HepG2 (cell line): Measurements from ENCODE around the gene MGMT. TPM values are rescaled to one million over a fixed set of nuclear protein-coding genes. Genes with fewer than 3 reads are reported as not detected.

Source experiments
- ARID2 ChIP-seq: sonication (generic); formaldehyde crosslinking; IDR thresholded peaks from 2 replicates; pipeline ENCODE4 v1.8.1; 2022; ENCODE audit warnings: mild to moderate bottlenecking, missing genetic modification reagents, borderline replicate concordance
- ARNT2 ChIP-seq: sonication (generic); formaldehyde crosslinking; IDR thresholded peaks from 2 replicates; pipeline ENCODE4 v1.8.0; 2022; ENCODE audit warnings: mild to moderate bottlenecking, low read depth, missing genetic modification reagents, moderate library complexity
- ATF7 ChIP-seq, 2 experiments: fragments of 450-650 bp in 1 of 2; sonication (generic) in 1 of 2; formaldehyde crosslinking in 1 of 2; IDR thresholded peaks; 2 replicates each; pipeline versions ENCODE4 v1.4.0 to v1.6.1; 2016 to 2020; ENCODE audit warnings: antibody characterized with exemption in 1 of 2, mild to moderate bottlenecking in 1 of 2, missing genetic modification reagents in 1 of 2
- CBX1 ChIP-seq: IDR thresholded peaks from one replicate; pipeline ENCODE4 v1.6.1; 2016; ENCODE audit warnings: antibody characterized with exemption, low read depth
- GTF3A ChIP-seq: sonication (generic); formaldehyde crosslinking; conservative IDR thresholded peaks from 2 replicates; pipeline ENCODE4 v1.4.0; 2020; ENCODE audit warnings: mild to moderate bottlenecking, missing genetic modification reagents
- HNRNPL ChIP-seq: fragments of 200-400 bp; formaldehyde crosslinking; IDR thresholded peaks from 2 replicates; pipeline ENCODE4 v1.6.1; 2017; ENCODE audit warnings: mild to moderate bottlenecking, low read depth, low read length
- NONO ChIP-seq, 2 experiments: fragments of 450-650 bp in 1 of 2; sonication (generic) in 1 of 2; formaldehyde crosslinking in 1 of 2; IDR thresholded peaks in 1 of 2; conservative IDR thresholded peaks in 1 of 2; 2 replicates each; pipeline versions ENCODE4 v1.6.1 to v1.8.0; 2017 to 2022; ENCODE audit warnings: mild to moderate bottlenecking in 1 of 2, missing genetic modification reagents in 1 of 2, moderate library complexity in 1 of 2
- PAWR ChIP-seq: sonication (generic); formaldehyde crosslinking; IDR thresholded peaks from 2 replicates; pipeline ENCODE4 v1.4.0; 2020; ENCODE audit warnings: missing genetic modification reagents, mild to moderate bottlenecking, borderline replicate concordance
- RAD51 ChIP-seq: fragments of 450-650 bp; IDR thresholded peaks from 2 replicates; pipeline ENCODE4 v1.6.1; 2016; ENCODE audit warnings: borderline replicate concordance
- SOX5 ChIP-seq: IDR thresholded peaks from 2 replicates; pipeline ENCODE4 v1.6.1; 2016; ENCODE audit warnings: borderline replicate concordance
- SUZ12 ChIP-seq: fragments of 150-350 bp; IDR thresholded peaks from 2 replicates; pipeline ENCODE4 v1.6.1; 2014; ENCODE audit warnings: low read depth, low read length
- THYN1 ChIP-seq: sonication (generic); formaldehyde crosslinking; IDR thresholded peaks from 2 replicates; pipeline ENCODE4 v1.8.1; 2023; ENCODE audit warnings: low read depth, mild to moderate bottlenecking, moderate library complexity, missing genetic modification reagents, borderline replicate concordance
- YEATS4 ChIP-seq: sonication (generic); formaldehyde crosslinking; IDR thresholded peaks from 2 replicates; pipeline ENCODE4 v1.4.0; 2020; ENCODE audit warnings: missing genetic modification reagents, borderline replicate concordance
- ZFP36L2 ChIP-seq: sonication (generic); formaldehyde crosslinking; IDR thresholded peaks from 2 replicates; pipeline ENCODE4 v1.4.0; 2020; ENCODE audit warnings: missing genetic modification reagents
- ZNF556 ChIP-seq: sonication (generic); formaldehyde crosslinking; IDR thresholded peaks from 2 replicates; pipeline ENCODE4 v1.4.0; 2020; ENCODE audit warnings: mild to moderate bottlenecking, missing genetic modification reagents, borderline replicate concordance
- ZNF572 ChIP-seq: sonication (generic); formaldehyde crosslinking; IDR thresholded peaks from 2 replicates; pipeline ENCODE4 v1.5.1; 2020; ENCODE audit warnings: mild to moderate bottlenecking, missing genetic modification reagents
- ZNF709 ChIP-seq: sonication (generic); formaldehyde crosslinking; IDR thresholded peaks from 2 replicates; pipeline ENCODE4 v1.5.0; 2020; ENCODE audit warnings: mild to moderate bottlenecking, missing genetic modification reagents
- ZSCAN22 ChIP-seq: sonication (generic); formaldehyde crosslinking; IDR thresholded peaks from 2 replicates; pipeline ENCODE4 v1.4.0; 2020; ENCODE audit warnings: mild to moderate bottlenecking, missing genetic modification reagents
- polyA plus RNA-seq, 8 experiments: library from polyadenylated mRNA; depleted of rRNA in 3 of 8; stranded (reverse) in 7 of 8; unstranded in 1 of 8; fragments of >200 nt; fragmentation: Illumina TruSeq in 4 of 8; extraction: Trizol in 4 of 8; gene quantifications; 2 replicates each; pipeline versions ENCODE4 v1.2.1 to v1.2.3, GENCODE V29; 2011 to 2016; ENCODE audit warnings: low read depth in 4 of 8, missing spikeins in 1 of 8, mixed read lengths in 1 of 8; ENCODE audit not compliant: insufficient read depth in 1 of 8
- total RNA-seq, 5 experiments: library from RNA; depleted of rRNA; stranded (reverse); fragments of >200 nt; fragmentation: Illumina TruSeq; extraction: Trizol; gene quantifications; 2 replicates each; pipeline ENCODE4 v1.2.3, GENCODE V29; 2016; ENCODE audit warnings: low read depth in 1 of 5
- TF ChIP-seq, protein P1 (sequence below): sonication (generic); formaldehyde crosslinking; IDR thresholded peaks from 2 replicates; pipeline ENCODE4 v1.4.0; 2020; ENCODE audit warnings: missing genetic modification reagents
- TF ChIP-seq, protein P2 (sequence below): sonication (generic); formaldehyde crosslinking; IDR thresholded peaks from 2 replicates; pipeline ENCODE4 v1.5.0; 2020; ENCODE audit warnings: mild to moderate bottlenecking, missing genetic modification reagents, moderate library complexity
- TF ChIP-seq, protein P3 (sequence below): IDR thresholded peaks from 2 replicates; pipeline ENCODE4 v1.6.1; 2012; ENCODE audit warnings: low read length, improper control_type of control experiment
- TF ChIP-seq, protein P4 (sequence below): sonication (generic); formaldehyde crosslinking; IDR thresholded peaks from 2 replicates; pipeline ENCODE4 v1.5.0; 2020; ENCODE audit warnings: missing genetic modification reagents

The MGMT gene
- total and polyA plus RNA-seq, 2 of the 13 experiments (the other 11 are each of a cell fraction or from before 2014, with no cell fraction given): 12.0 to 19.5 TPM

DNA sequence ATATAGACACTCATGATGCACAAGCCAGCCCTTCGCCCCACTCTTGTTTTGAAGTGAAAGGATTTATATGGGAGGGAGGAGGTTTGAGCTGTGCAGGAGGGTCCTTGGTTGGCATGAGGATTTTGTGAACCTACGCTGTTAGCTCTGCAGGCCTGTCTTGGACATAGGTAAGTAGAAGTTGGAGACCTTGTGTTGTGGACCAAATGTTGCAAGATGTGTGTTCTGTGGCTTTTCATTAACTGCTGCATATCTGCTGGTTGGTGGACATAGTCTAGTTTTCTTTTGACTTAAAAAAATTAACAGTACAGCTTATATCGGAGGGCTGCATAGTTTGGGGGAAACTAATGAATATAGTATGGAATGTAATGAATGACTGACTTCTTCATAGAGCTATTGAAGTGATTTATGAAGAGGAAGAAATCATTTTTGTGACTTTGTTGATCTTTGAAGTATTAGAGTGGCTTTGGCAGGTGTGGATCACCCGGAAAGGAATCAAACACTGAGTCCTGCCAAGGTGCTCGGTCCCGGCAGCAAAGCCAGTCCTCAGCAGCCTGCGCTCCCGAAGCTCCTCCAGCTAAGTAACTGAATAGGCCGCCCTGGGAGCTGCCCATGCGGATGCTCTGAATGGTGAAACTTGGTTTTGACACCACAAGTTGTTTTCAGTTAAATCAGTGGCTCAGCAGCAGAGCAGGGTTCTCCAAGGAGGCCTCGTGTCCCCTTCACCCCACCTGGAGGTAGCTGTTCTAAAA, 3.2 kb downstream of the MGMT start (continued):
- TF ChIP-seq, protein P1, sequence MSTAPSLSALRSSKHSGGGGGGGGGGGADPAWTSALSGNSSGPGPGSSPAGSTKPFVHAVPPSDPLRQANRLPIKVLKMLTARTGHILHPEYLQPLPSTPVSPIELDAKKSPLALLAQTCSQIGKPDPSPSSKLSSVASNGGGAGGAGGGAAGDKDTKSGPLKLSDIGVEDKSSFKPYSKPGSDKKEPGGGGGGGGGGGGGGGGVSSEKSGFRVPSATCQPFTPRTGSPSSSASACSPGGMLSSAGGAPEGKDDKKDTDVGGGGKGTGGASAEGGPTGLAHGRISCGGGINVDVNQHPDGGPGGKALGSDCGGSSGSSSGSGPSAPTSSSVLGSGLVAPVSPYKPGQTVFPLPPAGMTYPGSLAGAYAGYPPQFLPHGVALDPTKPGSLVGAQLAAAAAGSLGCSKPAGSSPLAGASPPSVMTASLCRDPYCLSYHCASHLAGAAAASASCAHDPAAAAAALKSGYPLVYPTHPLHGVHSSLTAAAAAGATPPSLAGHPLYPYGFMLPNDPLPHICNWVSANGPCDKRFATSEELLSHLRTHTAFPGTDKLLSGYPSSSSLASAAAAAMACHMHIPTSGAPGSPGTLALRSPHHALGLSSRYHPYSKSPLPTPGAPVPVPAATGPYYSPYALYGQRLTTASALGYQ (CRISPR knock-in tag): no peak
- TF ChIP-seq SOX5 (CRISPR knock-in tag): peak; percentile 27; the same call in 1 of the 2 replicates
- TF ChIP-seq, protein P2, sequence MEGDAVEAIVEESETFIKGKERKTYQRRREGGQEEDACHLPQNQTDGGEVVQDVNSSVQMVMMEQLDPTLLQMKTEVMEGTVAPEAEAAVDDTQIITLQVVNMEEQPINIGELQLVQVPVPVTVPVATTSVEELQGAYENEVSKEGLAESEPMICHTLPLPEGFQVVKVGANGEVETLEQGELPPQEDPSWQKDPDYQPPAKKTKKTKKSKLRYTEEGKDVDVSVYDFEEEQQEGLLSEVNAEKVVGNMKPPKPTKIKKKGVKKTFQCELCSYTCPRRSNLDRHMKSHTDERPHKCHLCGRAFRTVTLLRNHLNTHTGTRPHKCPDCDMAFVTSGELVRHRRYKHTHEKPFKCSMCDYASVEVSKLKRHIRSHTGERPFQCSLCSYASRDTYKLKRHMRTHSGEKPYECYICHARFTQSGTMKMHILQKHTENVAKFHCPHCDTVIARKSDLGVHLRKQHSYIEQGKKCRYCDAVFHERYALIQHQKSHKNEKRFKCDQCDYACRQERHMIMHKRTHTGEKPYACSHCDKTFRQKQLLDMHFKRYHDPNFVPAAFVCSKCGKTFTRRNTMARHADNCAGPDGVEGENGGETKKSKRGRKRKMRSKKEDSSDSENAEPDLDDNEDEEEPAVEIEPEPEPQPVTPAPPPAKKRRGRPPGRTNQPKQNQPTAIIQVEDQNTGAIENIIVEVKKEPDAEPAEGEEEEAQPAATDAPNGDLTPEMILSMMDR: no peak
- no peak for TF ChIP-seq RAD51
- no peak for TF ChIP-seq NONO (IDR thresholded peaks at IDR 0.05)
- TF ChIP-seq NONO (CRISPR knock-in tag; conservative IDR thresholded peaks at IDR 0.05): no peak
- TF ChIP-seq ZNF572 (CRISPR knock-in tag): no peak
- no peak for TF ChIP-seq THYN1 (CRISPR knock-in tag)
- TF ChIP-seq YEATS4 (CRISPR knock-in tag): no peak
- no peak for TF ChIP-seq GTF3A (CRISPR knock-in tag)
- TF ChIP-seq, protein P3, sequence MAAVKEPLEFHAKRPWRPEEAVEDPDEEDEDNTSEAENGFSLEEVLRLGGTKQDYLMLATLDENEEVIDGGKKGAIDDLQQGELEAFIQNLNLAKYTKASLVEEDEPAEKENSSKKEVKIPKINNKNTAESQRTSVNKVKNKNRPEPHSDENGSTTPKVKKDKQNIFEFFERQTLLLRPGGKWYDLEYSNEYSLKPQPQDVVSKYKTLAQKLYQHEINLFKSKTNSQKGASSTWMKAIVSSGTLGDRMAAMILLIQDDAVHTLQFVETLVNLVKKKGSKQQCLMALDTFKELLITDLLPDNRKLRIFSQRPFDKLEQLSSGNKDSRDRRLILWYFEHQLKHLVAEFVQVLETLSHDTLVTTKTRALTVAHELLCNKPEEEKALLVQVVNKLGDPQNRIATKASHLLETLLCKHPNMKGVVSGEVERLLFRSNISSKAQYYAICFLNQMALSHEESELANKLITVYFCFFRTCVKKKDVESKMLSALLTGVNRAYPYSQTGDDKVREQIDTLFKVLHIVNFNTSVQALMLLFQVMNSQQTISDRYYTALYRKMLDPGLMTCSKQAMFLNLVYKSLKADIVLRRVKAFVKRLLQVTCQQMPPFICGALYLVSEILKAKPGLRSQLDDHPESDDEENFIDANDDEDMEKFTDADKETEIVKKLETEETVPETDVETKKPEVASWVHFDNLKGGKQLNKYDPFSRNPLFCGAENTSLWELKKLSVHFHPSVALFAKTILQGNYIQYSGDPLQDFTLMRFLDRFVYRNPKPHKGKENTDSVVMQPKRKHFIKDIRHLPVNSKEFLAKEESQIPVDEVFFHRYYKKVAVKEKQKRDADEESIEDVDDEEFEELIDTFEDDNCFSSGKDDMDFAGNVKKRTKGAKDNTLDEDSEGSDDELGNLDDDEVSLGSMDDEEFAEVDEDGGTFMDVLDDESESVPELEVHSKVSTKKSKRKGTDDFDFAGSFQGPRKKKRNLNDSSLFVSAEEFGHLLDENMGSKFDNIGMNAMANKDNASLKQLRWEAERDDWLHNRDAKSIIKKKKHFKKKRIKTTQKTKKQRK: no peak
- TF ChIP-seq ZSCAN22 (CRISPR knock-in tag): no peak
- TF ChIP-seq ZNF556 (CRISPR knock-in tag): no peak
- no peak for TF ChIP-seq ZNF709 (CRISPR knock-in tag)
- TF ChIP-seq, protein P4, sequence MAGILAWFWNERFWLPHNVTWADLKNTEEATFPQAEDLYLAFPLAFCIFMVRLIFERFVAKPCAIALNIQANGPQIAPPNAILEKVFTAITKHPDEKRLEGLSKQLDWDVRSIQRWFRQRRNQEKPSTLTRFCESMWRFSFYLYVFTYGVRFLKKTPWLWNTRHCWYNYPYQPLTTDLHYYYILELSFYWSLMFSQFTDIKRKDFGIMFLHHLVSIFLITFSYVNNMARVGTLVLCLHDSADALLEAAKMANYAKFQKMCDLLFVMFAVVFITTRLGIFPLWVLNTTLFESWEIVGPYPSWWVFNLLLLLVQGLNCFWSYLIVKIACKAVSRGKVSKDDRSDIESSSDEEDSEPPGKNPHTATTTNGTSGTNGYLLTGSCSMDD: no peak
- no peak for TF ChIP-seq PAWR (CRISPR knock-in tag)
- TF ChIP-seq ATF7 (IDR thresholded peaks at IDR 0.05): no peak
- no peak for TF ChIP-seq ATF7 (CRISPR knock-in tag; IDR thresholded peaks at IDR 0.05)
- TF ChIP-seq SUZ12: no peak
- TF ChIP-seq HNRNPL: no peak
- no peak for TF ChIP-seq CBX1
- no peak for TF ChIP-seq ARID2 (CRISPR knock-in tag)
- TF ChIP-seq ARNT2 (CRISPR knock-in tag): no peak
- TF ChIP-seq ZFP36L2: no peak
